Measurements from ENCODE around the gene PTPA.

GRCh38 chr9:129183495-129184218, 72.4 kb downstream of the PTPA start:
- TF ChIP-seq SP1 (IDR thresholded peaks at IDR 0.05) (no peak), SUZ12 (IDR thresholded peaks at IDR 0.05) (no peak), BHLHE40 (IDR thresholded peaks at IDR 0.05; ENCODE audit: borderline replicate concordance) (no peak), FOXA1 (IDR thresholded peaks at IDR 0.05) (no peak), LEF1 (IDR thresholded peaks at IDR 0.05; ENCODE audit: borderline replicate concordance) (no peak), FOXM1 (IDR thresholded peaks at IDR 0.05; ENCODE audit: borderline replicate concordance) (no peak), FOXK2 (IDR thresholded peaks at IDR 0.05) (no peak), L3MBTL2 (conservative IDR thresholded peaks at IDR 0.05) (no peak), HDGF (IDR thresholded peaks at IDR 0.05; ENCODE audit: borderline replicate concordance) (no peak), TARDBP (IDR thresholded peaks at IDR 0.05) (no peak), NFRKB (IDR thresholded peaks at IDR 0.05) (no peak), PKNOX1 (IDR thresholded peaks at IDR 0.05) (no peak), ELF4 (IDR thresholded peaks at IDR 0.05) (no peak)
